Neural progenitor cell (in vitro differentiated cells): ENCODE measurements around the gene SMNDC1. TPM values are rescaled to one million over a fixed set of nuclear protein-coding genes. Genes with fewer than 3 reads are reported as not detected.

Source experiments
- DNase-seq: peaks from one replicate; pipeline ENCODE4 v3.0.0-alpha.2; 2016; ENCODE audit warnings: low spot score
- H2AFZ ChIP-seq: fragments of 200-600 bp; sonication (generic); replicated peaks from 2 replicates; pipeline ENCODE4 v1.6.1; 2016; ENCODE audit warnings: antibody characterized with exemption
- H3F3A ChIP-seq: fragments of 200-600 bp; sonication (generic); 2 replicates; pipeline ENCODE4 v1.6.1; 2016; ENCODE audit warnings: antibody characterized with exemption, low read depth
- H3K27ac ChIP-seq: fragments of 200-600 bp; sonication (generic); 2 replicates; pipeline ENCODE4 v1.5.1; 2016; ENCODE audit warnings: mild to moderate bottlenecking
- H3K27me3 ChIP-seq: fragments of 200-600 bp; sonication (generic); 2 replicates; pipeline ENCODE4 v1.6.1; 2016; ENCODE audit warnings: mild to moderate bottlenecking, moderate library complexity
- H3K36me3 ChIP-seq: fragments of 200-600 bp; sonication (generic); 2 replicates; pipeline ENCODE4 v1.5.1; 2016
- H3K4me1 ChIP-seq: fragments of 200-600 bp; sonication (generic); 2 replicates; pipeline ENCODE4 v1.6.1; 2016; ENCODE audit warnings: mixed run types
- H3K4me2 ChIP-seq: fragments of 200-600 bp; sonication (generic); 2 replicates; pipeline ENCODE4 v1.6.1; 2016
- H3K4me3 ChIP-seq: fragments of 200-600 bp; sonication (generic); 2 replicates; pipeline ENCODE4 v1.5.1; 2016
- H3K79me2 ChIP-seq: fragments of 200-600 bp; sonication (generic); 2 replicates; pipeline ENCODE4 v1.6.1; 2016; ENCODE audit warnings: low read depth
- H3K9ac ChIP-seq: fragments of 200-600 bp; sonication (generic); 2 replicates; pipeline ENCODE4 v1.6.1; 2016
- H3K9me3 ChIP-seq: fragments of 200-600 bp; sonication (generic); 2 replicates; pipeline ENCODE4 v1.5.1; 2016; ENCODE audit warnings: low read depth
- H4K20me1 ChIP-seq: fragments of 200-600 bp; sonication (generic); 2 replicates; pipeline ENCODE4 v1.6.1; 2016; ENCODE audit warnings: low read depth
- H3K27ac Mint-ChIP-seq: 3 replicates; pipeline ENCODE4 v1.8.0; 2021; ENCODE audit warnings: mixed read lengths
- H3K27me3 Mint-ChIP-seq: 2 replicates; pipeline ENCODE4 v1.8.0; 2022; ENCODE audit warnings: low read depth, mild to moderate bottlenecking, inconsistent platforms, moderate library complexity, mixed read lengths; ENCODE audit not compliant: insufficient read depth
- H3K36me3 Mint-ChIP-seq: 3 replicates; pipeline ENCODE4 v1.8.0; 2021; ENCODE audit warnings: mixed read lengths
- H3K4me1 Mint-ChIP-seq: 3 replicates; pipeline ENCODE4 v1.8.0; 2021; ENCODE audit warnings: mixed read lengths
- H3K4me3 Mint-ChIP-seq: 3 replicates; pipeline ENCODE4 v1.8.0; 2021; ENCODE audit warnings: mild to moderate bottlenecking, moderate library complexity, mixed read lengths
- H3K9me3 Mint-ChIP-seq: 3 replicates; pipeline ENCODE4 v1.8.0; 2020; ENCODE audit warnings: mixed read lengths
- CTCF ChIP-seq: fragments of 200-600 bp; sonication (generic); IDR thresholded peaks from 2 replicates; pipeline ENCODE4 v1.5.1; 2017; ENCODE audit warnings: antibody characterized with exemption, mild to moderate bottlenecking
- EZH2 ChIP-seq: fragments of 200-600 bp; sonication (generic); IDR thresholded peaks from 2 replicates; pipeline ENCODE4 v1.6.1; 2017; ENCODE audit warnings: antibody characterized with exemption, mild to moderate bottlenecking, moderate library complexity
- EZH2phosphoT487 ChIP-seq: fragments of 200-600 bp; sonication (generic); IDR thresholded peaks from 2 replicates; pipeline ENCODE4 v1.6.1; 2017; ENCODE audit warnings: antibody characterized with exemption
- total RNA-seq: library from RNA; depleted of rRNA; stranded (reverse); fragments of >200 nt; gene quantifications from 2 replicates; pipeline ENCODE4 v1.2.3, GENCODE V29; 2015; ENCODE audit warnings: low replicate concordance

The SMNDC1 gene
- total RNA-seq, 1 donor from 2014 or later, result 18.1 TPM

GRCh38 chr10:110279407-110279986 lies 25.2 kb downstream of the SMNDC1 start:
- no peak overlapping the region for H2AFZ ChIP-seq
- Mint-ChIP-seq H3K4me1 (peaks cover 9% of the 10 kb centered on the region), H3K27me3 (peaks cover 3% of the 10 kb centered on the region), H3K4me3 (no peak overlapping the region), H3K27ac (no peak overlapping the region), H3K36me3 (peaks cover 2% of the 10 kb centered on the region), H3K9me3 (no peaks in the 10 kb centered on the region)
- H3K27ac ChIP-seq, result no peak overlapping the region
- peaks cover 5% of the 10 kb centered on the region for H3F3A ChIP-seq
- H4K20me1 ChIP-seq, result peaks cover 5% of the 10 kb centered on the region
- no peak overlapping the region for H3K9ac ChIP-seq
- H3K4me1 ChIP-seq, result peaks cover under 1% of the 10 kb centered on the region
- H3K4me2 ChIP-seq, result no peak overlapping the region
- DNase-seq, result peak; percentile 55
- H3K27me3 ChIP-seq, result no peaks in the 10 kb centered on the region
- H3K79me2 ChIP-seq, result no peaks in the 10 kb centered on the region
- peaks cover 4% of the 10 kb centered on the region for H3K36me3 ChIP-seq
- TF ChIP-seq EZH2phosphoT487, result no peak
- no peak for TF ChIP-seq EZH2
- peak; percentile 75 for TF ChIP-seq CTCF
- H3K9me3 ChIP-seq, result no peaks in the 10 kb centered on the region
- H3K4me3 ChIP-seq, result no peak overlapping the region

- Histone ChIP-seq H3K9ac (no peak overlapping the region), H3K79me2 (no peaks in the 10 kb centered on the region), H3K4me3 (no peak overlapping the region), H3K27me3 (no peaks in the 10 kb centered on the region), H3K36me3 (peaks cover 4% of the 10 kb centered on the region), H3K4me1 (peaks cover 7% of the 10 kb centered on the region), H3K4me2 (no peak overlapping the region), H3F3A (peaks cover 5% of the 10 kb centered on the region), H3K9me3 (no peaks in the 10 kb centered on the region), H4K20me1 (peaks cover 5% of the 10 kb centered on the region), H2AFZ (no peak overlapping the region), H3K27ac (no peak overlapping the region)
- TF ChIP-seq EZH2phosphoT487 (no peak), EZH2 (no peak), CTCF (no peak)
- no peak for DNase-seq
- H3K4me1 Mint-ChIP-seq, result peaks cover 14% of the 10 kb centered on the region
- H3K36me3 Mint-ChIP-seq, result peaks cover 2% of the 10 kb centered on the region
- H3K27ac Mint-ChIP-seq, result no peak overlapping the region
- no peaks in the 10 kb centered on the region for H3K9me3 Mint-ChIP-seq
- H3K27me3 Mint-ChIP-seq, result no peaks in the 10 kb centered on the region
- H3K4me3 Mint-ChIP-seq, result no peak overlapping the region
These were observed 25.9 kb downstream of the SMNDC1 start for GRCh38 chr10:110278562-110279406.

GRCh38 chr10:110277591-110277990 lies 27.1 kb downstream of the SMNDC1 start:
- Histone ChIP-seq H3K9me3 (no peaks in the 10 kb centered on the region), H3K4me2 (no peak overlapping the region), H3F3A (peaks cover 5% of the 10 kb centered on the region), H2AFZ (no peak overlapping the region), H4K20me1 (peaks cover 5% of the 10 kb centered on the region), H3K27ac (no peak overlapping the region), H3K4me1 (peaks cover 14% of the 10 kb centered on the region), H3K4me3 (no peak overlapping the region), H3K9ac (no peak overlapping the region), H3K79me2 (no peaks in the 10 kb centered on the region), H3K27me3 (no peaks in the 10 kb centered on the region), H3K36me3 (peaks cover 4% of the 10 kb centered on the region)
- TF ChIP-seq EZH2phosphoT487 (no peak), CTCF (no peak), EZH2 (no peak)
- peaks cover 2% of the 10 kb centered on the region for H3K36me3 Mint-ChIP-seq
- H3K27me3 Mint-ChIP-seq, result no peaks in the 10 kb centered on the region
- H3K4me3 Mint-ChIP-seq, result no peak overlapping the region
- no peak for DNase-seq
- peaks cover 21% of the 10 kb centered on the region for H3K4me1 Mint-ChIP-seq
- H3K9me3 Mint-ChIP-seq, result no peaks in the 10 kb centered on the region
- H3K27ac Mint-ChIP-seq, result no peak overlapping the region
